GM18868 (cell line): ENCODE results near the gene TCP11L2.
"Not testable (repeated sequence)": the region's sequence is repeated elsewhere in the genome, so short reads cannot be mapped to it uniquely, and the experiment has no call there.

ENCODE experiments used
- ATAC-seq: cut with Tn5 transposase; IDR thresholded peaks from one replicate; pipeline ENCODE4 v1.9.1; 2021; ENCODE audit warnings: mild to moderate bottlenecking, moderate library complexity; ENCODE audit not compliant: unreplicated experiment

TCP11L2 gene

DNA sequence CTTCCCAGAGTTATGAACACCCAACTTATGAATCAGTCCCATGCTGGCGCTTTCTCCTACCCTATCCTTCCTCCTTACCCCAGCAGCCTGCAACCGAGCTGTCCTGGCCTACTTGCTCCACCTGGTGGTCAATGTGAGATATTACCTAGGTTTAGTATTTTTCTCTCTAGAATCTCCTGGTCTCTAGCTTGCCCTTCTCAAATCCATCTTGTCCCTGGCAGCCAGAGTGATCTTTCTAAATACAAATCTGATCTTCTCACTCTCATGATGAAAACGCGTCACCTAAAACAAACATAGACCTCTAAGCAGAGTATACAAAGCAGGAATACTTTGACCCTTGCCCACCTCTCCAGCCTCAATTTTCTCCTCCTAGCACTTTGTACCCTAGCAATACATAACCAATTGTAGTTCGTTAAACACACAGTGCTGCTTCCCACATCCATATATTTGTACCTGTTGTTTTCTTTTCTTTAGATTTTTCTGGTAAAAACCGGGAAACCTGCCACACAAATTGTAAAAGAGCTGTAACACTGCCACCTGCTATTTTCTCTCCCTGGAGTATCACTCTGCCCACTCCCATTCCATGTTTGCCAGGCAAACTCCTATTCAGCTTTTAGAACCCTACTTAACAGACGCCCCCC lies 20.0 kb upstream of the TCP11L2 start:
- ATAC-seq = no peak

DNA sequence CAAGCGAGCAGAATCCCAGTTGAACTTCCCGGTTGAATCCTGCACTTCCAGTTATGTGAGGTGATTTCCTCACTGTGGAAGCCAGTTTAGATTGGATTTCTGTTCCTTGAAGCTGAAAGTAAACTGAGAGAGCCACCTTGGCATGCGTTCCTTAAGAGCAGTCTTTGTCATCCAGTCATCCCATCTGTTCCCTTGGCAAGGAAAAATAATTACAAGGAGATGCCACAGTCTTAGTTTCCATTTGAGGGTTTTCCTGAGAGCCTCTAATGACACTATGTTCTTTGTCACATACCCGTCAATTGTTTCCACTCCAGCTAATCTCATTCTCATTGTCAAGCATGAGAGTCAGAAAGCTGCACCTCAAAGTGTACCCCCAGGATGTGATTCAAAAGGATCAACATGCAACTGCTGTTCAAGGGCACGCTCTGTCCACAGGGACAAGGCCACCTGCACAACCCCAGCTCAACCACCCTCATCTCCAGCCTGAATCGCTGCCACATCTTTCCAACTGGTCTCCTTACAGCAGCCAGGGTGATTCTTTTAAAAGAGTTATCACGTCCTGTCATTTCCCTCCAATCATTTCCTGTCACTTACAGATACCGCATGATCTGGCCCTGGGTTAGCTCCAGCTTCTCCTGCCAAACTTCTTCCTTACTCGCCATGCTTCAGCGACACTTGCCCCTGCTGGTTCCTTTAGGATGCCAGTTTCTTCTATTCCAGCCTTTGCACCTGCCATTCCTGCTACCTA lies 18.0 kb upstream of the TCP11L2 start:
- no peak for ATAC-seq

DNA sequence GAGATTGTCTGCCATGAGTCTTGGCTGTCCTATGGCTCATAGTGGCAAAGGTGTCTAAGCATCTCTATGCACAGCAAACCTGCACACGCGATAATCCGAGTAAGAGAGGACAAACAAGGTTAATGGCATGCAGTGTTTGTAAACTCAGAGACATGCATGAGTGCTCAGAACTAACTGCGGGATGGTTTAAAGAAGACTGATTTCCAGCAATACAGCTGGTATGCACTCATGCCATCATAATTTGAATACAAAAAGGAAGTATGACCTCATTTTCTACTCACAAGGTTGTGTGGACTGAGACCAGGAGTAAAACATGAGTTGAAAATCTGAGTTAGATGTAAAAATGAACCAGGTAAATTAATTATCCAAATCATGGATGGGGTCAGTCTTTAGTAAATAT lies 16.6 kb upstream of the TCP11L2 start:
- no peak for ATAC-seq

DNA sequence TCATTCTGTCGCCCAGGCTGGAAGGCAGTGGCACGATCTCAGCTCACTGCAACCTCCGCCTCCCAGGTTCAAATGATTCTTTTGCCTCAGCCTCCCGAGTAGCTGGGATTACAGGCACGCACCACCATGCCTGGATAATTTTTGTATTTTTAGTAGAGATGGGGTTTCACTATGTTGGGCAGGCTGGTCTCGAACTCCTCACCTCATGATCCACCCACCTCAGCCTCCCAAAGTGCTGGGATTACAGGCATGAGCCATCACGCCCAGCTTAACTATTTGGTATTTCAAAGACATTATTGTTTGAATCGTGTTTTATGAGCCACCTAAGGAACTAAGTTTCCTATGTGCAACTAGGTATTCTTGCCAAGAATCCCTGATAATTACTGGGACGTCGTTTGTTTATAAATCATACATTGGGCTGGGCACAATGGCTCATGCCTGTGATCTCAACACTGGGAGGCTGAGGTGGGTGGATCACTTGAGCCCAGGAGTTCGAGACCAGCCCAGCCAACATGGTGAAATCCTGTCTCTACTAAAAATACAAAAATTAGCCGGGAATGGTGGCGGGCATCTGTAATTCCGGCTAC lies 15.9 kb upstream of the TCP11L2 start:
- ATAC-seq = not testable (repeated sequence)

DNA sequence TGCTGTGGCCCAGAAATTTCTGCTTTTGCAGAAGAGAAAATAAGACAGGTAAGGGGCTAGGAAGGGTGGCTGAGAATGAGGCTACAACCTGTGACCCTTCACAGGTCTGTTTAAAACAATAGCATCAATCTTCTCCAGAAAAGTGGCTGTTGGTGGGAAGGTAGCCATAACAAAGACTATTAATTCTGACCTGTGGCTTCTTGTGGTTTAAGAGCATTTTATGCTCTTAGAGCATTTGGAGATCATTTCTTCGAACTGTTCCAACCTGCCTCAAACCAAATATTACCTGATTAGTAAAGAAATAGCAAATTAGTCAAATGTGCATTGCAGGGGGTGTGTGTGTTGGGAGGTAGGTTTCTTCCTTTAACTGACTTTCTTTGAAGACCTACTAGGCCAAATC lies 15.2 kb upstream of the TCP11L2 start:
- no peak for ATAC-seq

DNA sequence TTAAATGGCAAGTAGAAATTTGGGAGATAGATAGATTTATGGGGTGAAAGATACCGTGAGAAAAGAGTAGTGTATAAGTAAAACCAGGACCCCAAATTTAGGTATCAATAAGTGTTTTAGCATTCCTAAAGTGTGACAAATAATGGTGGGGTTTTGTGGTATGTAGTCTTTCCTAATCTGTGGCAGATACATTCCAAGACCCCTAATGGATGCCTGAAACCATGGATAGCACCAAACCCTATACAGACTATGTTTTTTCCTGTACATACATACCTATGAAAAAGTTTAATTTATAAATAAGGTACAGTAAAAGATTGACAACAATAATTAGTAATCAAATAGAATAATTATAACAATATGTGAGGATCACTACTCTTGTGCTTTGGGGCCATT lies 14.4 kb upstream of the TCP11L2 start:
- no peak for ATAC-seq

DNA sequence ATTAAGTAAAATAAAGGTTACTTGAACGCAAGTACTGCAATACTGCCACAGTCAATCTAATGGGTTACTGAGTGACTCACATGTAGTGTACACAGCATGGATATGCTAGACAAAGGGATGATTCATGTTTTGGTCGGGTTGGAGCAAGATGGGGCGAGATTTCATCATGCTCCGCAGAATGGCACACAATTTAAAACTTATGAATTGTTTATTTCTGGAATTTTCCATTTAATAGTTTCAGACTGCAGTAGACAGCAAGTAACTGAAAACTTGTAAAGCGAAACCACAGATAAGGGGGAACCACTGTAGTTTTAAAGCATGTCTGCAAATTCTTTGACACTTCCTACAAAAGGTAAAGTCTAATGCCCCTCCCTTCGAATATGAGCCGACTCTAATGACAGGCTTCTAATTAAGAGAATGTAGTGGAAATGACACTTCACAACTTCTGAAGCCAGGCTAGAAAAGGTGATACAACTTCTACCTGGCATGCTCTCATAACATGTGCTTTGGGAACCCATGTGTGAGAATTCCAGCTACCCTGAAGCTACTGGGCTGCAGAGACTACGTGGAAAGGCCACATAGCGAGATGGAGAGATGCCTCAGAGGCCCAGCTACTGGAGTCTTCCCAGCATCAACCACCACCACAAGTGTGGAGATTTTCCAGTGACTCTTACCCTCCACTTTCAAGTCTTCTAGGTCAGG lies 13.9 kb upstream of the TCP11L2 start:
- ATAC-seq = no peak

DNA sequence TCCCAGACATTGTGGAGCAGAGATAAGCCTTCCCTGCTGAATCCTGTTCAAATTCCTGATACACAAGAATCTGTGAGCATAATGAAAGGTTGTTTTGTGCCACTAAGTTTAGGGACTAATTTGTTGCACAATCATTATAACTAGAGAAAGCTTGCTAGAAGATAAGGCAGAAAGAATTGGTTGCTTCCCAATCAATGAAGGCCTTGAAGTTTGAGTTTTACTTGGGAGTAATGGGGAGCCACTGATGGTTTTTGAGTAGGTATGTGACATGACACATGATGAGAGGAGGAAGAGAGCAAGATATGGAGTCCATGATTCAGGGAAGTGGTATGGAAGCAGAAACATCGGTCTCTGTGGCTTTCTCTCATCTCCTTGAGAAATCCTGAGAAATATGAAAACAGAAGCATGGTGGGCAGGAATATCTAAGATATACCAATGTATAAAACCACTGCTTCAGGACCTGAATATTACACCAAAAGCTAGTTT lies 13.3 kb upstream of the TCP11L2 start:
- no peak for ATAC-seq

DNA sequence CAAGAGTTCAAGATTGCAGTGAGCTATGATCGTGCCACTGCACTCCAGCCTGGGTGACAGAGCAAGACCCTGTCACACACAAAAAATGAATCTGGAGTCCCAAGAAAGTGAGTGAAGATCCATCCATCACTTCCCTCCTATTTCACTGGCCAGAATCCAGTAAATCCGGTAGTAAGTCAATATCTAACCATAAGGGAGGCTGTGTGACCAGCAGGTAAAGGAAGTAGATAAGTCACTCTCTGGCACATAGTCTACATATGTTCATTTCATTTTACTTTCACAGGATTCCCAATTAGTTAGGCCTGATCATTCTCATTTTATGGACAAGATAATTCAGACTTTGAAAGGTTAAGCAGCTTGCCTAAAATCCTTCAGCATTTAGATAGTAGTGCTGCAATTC lies 11.9 kb upstream of the TCP11L2 start:
- ATAC-seq = no peak

DNA sequence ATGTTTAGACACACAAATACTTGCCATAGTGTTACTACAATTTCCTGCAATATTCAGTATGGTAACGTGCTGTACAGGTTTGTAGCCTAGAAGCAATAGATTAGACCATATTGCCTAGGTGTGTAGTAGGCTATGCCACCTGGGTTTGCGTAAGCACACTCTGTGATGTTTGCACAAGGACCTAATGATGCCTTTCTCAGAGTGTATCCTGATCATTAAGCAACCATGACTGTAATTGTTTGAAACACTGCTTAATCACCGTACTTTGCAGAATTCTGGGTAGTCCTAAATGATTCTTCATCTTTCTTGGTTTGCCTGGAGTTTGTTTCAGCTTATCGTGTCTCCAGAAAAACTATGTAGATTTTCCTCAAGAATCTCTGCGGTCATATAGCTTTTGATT lies 11.2 kb upstream of the TCP11L2 start:
- ATAC-seq = no peak

DNA sequence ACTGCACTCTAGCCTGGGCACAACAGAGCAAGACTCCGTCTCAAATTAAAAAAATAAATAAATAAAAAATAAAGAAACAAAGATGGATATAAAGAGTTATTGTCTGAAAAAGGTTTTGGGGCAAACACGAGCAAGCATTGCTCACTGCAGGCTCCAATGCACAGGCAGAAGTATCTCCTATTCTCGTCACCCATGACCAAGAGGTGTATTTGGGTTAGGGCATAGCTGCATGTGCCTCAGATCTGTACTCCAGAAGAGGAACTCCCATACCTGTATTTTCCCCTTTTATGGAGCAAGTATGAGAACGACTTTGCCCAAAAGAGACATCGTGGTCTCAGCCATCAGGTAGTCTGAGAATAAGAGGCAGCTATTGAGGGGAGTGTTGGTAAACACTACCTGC lies 10.2 kb upstream of the TCP11L2 start:
- no peak for ATAC-seq

DNA sequence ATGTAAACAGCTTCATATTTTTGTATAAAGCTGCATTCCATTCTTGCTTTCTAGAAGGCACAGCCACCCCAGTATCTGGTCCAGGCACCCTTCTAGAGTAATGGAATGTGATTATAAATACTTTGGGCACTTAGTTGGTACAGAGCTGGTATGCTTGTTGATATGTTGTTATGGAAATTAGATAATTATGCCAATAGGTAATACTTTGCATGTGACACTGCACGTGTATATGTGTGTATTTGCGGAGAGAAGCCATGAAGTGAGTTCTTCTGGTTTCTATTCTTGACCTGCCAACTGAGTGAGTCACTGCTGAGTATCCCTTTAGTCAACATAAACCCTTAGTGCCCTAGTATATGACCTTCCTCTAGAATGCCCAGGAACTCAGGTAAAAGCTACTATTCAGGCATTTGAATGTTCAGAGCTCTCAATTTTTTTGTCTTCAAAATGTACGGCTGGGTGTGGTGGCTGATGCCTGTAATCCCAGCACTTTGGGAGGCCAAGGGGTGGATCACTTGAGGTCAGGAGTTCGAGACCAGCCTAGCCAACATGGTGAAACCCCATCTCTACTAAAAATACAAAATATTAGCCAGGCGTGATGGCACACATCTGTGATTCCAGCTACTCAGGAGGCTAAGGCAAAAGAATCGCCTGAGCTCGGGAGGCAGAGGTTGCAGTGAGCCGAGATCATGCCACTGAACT lies 6.2 kb upstream of the TCP11L2 start:
- ATAC-seq = no peak

DNA sequence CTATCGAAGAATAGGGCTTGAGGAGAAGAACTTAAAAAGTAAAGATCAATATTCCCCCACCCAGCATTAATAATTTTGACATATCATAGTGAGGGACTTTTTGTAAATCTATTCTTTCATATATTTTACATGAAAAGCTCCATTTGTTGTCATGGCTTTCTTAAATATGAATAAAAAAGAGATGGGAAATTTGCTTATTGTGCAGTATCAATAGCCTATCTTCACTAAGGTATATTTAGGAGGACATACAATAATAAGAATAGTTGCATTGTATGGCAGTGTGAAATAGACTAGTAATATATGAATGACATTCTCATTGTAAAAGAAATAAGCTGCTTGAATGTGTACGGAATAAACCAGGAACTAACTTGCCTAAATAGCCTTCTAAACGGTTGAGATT lies 5.5 kb upstream of the TCP11L2 start:
- ATAC-seq = no peak

DNA sequence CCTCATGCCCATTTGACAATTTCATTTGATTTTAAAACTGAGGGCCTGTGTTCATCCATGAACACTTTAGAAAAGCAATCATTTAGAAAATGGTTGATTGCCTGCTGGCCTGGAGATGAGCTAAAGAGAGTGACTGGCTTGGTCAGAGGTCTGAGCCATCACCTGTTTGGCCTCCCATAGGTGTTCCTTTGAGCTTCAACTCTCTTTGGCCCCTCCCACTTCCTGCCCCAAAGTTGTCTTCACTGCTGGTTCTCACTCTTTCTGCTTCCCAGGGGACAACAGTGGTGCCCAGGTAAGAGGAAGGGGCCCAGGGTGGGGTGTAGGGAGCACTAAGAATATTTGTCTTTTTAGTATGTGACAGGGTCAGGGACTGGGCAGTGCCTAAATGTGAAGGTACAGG lies 4.9 kb upstream of the TCP11L2 start:
- no peak for ATAC-seq

DNA sequence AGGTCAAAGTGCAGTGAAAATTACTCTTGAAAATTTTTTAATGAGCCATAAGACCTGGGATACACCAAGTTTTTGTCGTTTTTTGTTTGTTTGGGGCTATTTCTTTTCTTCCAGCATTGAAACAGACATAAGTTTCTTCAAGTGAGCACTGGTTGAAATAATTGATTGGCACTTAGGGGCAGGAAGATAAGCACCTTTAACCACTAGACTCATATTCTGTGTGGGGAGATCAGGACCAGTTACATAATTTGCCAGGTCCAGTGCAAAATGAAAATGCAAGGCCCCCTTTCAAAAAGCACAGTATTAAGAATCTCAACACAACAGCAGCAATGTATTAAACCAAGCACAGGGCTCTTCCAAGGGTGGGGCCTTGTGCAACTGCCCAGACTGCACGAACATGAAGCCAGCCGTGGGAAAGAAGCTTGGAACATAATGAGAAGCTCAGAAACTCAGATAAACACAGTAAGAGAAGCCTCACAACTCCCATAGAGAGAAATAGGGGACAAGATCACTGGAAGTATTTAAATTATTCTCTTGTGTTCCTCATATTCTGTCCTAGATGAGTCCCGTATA lies 3.2 kb upstream of the TCP11L2 start:
- ATAC-seq = no peak

DNA sequence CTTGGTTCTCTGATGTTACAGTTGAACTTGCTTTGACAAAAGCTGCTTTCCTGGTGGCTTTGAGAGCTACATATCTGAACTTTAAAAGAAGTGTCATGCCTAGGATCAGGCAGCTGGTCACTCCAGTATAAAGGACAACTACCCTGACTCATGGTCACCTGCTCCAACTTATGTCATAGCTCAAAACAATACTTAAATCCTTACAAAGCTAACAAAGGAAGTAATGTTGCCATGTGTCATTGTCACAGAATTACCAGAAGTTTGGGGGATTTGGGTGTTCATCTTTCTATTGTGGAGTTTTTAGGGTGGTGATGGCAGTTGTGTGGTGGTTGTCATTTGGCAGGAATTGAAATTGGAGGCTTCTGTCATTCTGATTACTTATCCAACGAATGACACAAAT lies 1.8 kb upstream of the TCP11L2 start:
- ATAC-seq = no peak

DNA sequence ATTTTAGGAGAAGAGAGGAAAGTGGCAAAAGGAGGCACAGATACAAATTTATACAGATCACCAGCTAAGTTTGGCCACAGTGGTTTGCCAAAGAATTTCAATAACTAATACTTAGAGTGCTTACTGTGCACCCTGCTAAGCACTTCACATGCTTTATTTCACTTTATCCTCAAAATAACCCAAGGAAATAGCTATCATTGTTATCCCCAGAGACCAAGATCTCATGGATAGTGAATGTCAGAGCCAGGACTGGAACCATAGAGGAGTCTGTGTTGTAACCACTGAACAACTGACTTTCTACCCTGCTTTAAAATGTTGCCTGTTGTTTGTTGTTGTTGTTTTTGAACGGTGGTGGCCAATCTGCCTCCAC lies 1.3 kb upstream of the TCP11L2 start:
- no peak for ATAC-seq

DNA sequence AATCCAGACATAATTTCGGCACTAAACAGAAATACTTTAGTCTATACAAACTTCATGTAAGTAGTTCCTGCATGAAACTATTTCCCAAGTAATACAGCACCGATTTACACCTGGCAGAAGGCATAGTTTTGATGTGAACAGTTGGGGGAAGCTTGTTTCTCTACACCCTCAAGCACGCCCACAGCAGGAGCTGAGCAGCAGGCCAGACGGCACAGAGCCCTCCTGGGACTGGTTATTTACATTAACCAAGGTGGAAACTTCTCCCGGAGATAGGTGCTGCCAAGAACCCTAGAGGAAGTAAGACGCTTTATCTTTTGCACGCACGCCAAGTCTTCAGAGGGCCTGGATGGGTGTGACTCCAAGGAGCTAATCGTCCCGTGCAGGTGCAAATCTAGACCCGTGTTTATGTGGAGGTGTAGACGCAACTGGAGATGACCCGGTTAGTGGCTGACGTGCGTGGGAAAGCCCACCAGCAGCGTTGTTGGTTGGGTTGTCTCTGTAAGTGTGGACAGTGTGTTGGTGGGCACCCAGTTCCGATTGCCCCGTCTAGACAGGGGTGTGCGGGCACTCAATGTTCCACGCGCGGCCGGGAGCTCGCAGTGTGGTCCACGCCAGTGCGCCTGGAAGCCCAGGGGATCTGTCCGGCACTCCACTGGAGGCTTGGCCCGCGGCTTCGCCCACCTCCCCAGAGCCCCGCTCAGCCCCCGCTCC lies 767 bp upstream of the TCP11L2 start:
- peak; percentile 63 for ATAC-seq

DNA sequence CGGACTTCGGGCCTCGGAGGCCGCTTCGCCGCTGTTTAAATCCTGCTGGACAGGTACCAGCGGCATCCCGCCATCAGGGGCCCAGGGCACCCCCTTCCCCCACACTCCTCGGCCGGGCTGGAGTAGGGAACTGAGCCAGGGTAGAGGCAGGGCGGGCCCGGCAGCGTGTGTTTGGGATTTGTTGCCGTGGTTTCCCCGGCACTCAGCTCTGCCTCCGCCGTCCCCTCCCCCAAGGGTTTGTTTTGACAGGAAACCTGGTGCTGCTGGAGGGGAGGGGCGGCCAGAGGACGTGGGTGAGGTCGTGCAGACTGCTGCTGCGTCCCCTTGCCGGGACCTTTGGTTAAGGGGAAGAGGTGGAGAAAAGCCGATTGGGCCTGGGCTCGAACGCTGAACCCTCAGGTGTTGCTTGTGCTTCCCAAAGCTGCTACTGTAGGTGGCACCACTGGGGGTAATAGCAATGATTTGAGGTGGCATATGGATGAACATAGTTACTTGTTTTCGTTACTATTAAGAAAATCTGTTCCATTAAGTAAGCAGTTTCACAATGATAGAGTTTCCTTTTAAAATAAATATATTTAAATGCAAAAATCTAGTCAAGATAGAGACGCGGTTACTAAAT lies 778 bp downstream of the TCP11L2 start:
- ATAC-seq = peak; percentile 23

DNA sequence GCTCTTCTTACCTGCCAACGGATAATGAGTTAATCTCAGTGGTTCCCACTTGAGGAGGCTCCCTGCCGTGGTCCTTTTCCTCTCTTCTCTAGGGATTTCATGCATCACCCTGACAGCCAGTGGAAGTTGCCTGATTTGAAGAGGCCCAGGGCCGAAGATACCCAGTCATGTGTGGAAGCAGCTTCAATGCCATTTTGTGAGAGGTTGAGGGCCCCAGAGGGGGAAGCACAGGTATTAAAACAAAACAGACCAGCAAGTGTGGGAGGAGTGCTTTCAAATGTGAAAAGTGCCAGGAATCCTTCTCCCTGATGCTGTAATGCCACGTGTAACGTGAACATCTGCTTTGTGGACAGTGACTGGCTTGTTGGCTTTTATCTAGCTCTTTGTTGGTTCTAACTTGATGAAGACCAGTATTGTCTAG lies 1.5 kb downstream of the TCP11L2 start:
- no peak for ATAC-seq
